ENCODE measurements around the gene FOXJ3.
"Not testable (repeated sequence)": the region's sequence is repeated elsewhere in the genome, so short reads cannot be mapped to it uniquely, and the experiment has no call there.

FOXJ3 gene

GRCh38 chr1:42251042-42251441, 84.0 kb downstream of the FOXJ3 start:
- no peak for DNase-seq (ENCODE audit: low spot score)

DNA sequence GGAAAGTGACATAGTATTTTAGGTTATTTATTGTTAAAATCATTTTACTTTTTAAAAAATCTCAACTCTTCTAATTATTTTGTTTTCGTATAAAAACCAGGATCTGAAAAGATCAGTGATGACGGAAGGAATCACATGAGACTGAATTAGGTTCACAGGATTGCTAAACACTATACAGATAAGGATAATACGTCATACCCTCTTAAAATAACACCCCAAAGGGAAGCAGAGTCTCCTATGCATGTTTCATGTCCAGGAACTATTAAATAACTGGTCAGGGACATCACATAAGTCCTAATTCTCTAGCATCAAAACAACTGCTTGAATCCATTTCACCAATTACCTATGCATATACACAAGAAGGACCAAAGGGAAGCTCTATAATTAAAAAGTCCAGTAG, 84.9 kb downstream of the FOXJ3 start:
- no peak for DNase-seq (ENCODE audit: low spot score)

DNA sequence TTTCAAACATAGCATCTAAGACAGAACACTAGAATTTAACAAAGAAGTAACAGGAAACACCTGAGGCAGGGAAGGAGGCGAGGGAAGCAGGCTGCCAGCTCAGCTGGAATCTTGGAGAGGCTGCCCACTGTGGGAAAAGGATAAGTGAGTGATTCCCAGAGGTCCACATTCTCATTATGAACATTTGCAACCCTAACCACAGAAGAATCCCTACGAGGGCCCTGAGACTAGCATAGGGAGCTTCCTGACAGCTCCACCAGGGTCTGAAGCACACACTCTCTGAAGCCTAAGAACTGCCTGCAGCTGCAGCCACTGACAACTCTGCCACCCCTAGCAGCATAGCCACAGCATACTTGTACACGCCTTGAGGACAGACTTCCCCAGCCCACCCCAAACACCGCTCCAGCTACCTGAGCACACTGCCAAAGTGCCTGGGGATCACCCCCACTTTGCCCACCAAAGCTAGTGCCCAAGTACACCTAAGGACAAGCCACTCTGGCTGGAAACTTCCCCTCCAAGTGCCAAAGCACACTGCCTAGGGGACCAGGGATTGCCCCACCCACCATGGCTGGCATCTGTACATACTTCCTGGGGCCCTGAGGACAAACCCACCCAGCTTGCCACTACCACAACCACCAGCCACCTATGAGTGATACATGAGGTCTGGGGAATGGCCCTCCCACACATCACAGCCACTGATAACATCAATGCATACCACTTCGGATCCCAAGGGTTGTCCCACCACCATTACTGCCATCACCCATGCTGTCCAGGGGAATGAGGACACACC, 93.9 kb downstream of the FOXJ3 start:
- DNase-seq (ENCODE audit: low spot score): no peak

DNA sequence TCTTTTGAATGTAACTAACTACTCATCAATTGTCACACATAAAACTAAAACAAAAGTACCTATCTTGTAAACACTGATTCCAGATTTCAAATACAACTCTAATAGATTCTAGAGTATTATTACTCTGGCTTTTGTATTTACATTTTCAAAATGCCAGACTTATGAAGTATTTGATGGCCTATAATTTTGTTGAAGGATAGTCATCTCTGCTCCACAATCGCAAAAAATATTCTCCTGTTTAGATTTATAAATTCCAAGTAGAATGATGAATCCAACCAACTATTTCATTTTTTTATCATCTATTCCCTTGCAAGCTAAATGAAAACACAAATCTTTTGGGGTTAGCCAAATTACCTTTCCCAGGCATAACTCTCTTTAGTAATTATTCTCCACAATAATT, 95.5 kb downstream of the FOXJ3 start:
- DNase-seq (ENCODE audit: low spot score): no peak

DNA sequence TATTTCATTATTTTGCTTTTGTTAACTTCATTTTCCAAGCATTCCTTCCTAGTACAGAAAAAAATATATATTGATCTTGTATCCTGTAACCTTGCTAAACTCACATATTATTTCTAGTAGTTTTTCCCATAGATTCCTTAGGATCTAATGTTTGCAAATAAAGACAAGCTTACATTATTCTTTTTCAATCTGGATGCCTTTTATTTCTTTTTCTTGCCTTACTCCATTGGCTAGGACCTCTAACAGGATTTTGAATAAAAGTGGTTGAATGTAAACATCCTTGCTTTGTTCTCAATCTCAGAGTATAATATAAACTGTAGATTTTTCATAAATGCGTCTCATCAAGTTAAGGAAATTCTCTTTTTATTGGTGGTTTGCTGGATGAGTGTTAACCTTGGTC, 96.0 kb downstream of the FOXJ3 start:
- DNase-seq (ENCODE audit: low spot score): no peak

DNA sequence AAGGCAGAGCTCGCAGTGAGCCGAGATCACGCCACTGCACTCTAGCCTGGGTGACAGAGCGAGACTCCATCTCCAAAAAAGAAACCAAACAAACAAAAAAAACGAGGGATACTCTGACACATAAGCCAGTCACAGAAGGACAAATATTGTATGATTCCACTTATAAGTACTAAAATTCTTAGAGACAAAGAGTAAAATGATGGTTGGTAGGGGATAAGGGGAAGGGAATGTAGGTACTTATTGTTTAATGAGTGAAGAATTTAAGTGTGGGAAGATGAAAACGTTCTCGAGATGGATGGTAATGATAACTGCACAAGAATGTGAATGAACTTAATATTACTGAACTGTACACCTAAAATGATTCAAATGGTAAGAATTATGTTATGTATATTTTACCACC, 103.8 kb downstream of the FOXJ3 start:
- no peak for DNase-seq (ENCODE audit: low spot score)

DNA sequence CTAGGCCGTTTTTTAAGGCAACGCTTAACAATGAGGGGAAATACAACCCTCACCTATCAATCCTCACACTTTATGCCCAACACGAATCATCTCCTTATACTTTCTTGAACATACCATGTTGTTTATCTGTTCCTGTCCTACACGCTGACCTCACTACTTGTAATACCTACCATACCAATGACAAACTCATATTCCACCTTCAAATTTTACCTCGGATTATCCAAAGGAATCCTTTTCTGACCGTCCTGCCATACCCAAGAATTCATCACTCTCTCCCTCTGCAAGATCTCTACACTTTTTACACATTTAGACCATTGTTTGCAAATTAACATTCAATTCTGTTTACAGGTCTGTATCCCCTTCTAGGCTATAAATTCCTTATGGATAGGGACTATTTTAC, 106.1 kb downstream of the FOXJ3 start:
- no peak for DNase-seq (ENCODE audit: low spot score)

DNA sequence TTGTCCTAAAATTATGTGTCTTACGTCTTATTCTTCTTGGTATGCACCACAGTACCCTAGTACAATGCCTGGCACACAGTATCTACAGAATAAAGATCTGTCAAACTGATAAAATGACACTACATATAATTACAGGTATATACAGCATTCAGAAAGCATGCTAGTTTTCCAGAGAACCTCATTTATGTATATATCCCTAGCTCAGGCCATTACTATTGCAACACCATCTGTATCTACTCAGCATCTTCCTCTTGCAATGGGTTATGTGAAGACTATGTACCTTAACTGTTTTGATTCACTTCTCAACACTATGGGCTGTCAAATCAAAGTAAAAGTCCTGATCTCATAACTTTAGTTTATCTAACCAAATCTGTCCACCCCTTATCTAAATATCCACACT, 112.0 kb downstream of the FOXJ3 start:
- no peak for DNase-seq (ENCODE audit: low spot score)

DNA sequence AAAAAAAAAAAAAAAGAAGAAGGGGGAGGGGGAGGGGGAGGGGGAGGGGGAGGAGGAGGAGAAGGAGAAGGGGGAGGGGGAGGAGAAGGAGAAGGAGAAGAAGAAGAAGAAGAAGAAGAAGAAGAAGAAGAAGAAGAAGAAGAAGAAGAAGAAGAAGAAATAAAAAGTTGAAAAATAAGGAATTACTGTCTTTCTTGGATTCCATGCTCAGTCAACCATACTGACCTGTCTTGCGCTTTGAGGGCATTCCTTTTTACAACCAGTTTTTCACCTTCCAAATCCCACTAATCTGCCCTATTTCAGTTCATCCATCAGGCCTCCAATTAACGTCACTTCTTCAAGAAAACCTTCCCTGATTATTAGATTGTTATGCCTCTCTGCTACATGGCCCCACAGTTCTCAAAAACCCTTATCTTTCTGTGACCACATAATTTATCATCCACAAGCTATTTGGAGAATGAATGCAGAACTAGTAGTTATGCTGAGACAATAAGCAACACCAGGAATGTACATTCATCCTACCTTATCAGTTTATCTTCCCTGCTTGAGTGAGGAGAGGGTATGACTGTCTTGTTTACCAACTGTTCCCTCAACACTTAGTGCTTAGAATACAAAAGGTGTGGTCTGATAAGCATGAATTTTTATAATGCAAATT, 113.0 kb downstream of the FOXJ3 start:
- no peak for DNase-seq (ENCODE audit: low spot score)

GRCh38 chr1:42221456-42221855, 113.6 kb downstream of the FOXJ3 start:
- DNase-seq (ENCODE audit: low spot score): no peak

DNA sequence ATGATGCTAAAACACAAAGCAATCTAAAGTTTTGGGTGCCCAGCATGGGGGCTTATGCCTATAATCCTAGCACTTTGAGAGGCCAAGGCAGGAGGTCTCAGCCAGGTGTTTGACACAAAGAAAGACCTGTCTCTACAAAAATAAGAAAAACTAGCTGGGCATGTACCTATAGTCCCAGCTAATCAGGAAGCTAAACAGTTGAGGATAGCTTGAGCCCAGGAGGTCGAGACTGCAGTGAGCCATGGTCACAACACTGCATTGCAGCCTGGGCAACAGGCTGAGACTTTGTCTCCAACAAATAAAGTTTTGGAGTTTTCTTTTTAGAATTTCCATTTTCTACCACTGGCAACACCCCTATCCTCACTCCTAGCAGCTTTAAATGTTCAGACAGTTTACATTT, 115.4 kb downstream of the FOXJ3 start:
- no peak for DNase-seq (ENCODE audit: low spot score)

DNA sequence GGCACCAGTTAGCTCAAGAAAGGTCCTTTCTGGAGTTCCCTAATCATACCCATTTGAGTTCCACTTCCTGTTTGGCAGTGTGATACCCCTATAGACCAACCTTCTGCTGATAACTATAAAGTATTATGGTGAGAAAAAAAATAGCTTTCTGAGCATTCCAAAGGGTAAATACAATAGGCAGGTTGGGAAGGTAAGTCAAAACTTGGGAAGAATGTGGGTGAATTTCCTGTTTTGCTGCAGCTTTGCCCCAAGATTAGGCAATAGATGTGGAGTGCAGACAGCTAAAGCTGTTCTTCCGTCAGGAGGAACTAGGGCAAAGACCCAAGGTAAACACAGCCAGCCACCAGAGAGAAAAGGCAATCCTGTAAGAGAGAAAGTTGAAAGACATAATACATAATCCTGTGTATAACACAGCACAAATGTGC, 120.6 kb downstream of the FOXJ3 start:
- no peak for DNase-seq (ENCODE audit: low spot score)

- DNase-seq (ENCODE audit: low spot score): no peak
These were observed 123.8 kb downstream of the FOXJ3 start for GRCh38 chr1:42211224-42211623.

DNA sequence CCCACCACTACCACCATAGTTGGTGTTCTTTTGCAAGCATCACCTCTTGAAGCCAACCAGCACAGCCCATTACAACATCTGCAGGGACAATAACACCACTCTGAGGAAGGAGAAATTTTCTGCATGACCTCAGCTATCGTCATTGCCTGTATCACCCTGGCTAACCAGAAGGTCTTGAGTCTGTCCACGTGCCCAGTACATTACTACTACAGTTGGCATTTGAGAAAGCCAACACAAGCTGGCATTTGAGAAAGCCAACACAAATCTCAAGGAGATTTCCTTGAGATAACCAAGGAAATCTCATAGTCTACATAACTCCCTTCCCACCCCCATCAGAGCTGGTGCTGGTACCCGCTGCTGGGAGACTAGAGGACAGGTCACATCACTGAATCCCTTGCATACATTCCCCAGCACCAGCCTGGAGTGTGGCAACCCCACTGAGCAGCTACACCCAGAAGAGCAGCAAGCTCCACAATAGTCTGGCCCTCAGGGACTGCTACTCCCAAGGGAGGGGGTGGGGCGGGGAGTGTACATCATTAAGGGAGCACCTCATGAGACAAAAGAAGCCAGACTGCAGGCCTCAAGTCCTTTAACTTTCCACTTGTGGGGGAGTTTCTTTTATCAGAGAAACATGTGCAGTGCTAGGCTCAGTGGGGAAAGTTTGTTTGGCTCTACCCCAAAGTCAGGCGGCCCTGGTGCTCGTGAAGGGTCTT, 124.5 kb downstream of the FOXJ3 start:
- no peak for DNase-seq (ENCODE audit: low spot score)

GRCh38 chr1:42209526-42210251, 125.3 kb downstream of the FOXJ3 start:
- no peak for DNase-seq (ENCODE audit: low spot score)

- DNase-seq (ENCODE audit: low spot score): not testable (repeated sequence)
These were observed 128.1 kb downstream of the FOXJ3 start for GRCh38 chr1:42206930-42207329.

- no peak for DNase-seq (ENCODE audit: low spot score)
These were observed 128.9 kb downstream of the FOXJ3 start for GRCh38 chr1:42206164-42206563.

- DNase-seq (ENCODE audit: low spot score): no peak
These were observed 133.0 kb downstream of the FOXJ3 start for GRCh38 chr1:42201986-42202385.

- DNase-seq (ENCODE audit: low spot score): no peak
These were observed 136.8 kb downstream of the FOXJ3 start for GRCh38 chr1:42198251-42198650.

DNA sequence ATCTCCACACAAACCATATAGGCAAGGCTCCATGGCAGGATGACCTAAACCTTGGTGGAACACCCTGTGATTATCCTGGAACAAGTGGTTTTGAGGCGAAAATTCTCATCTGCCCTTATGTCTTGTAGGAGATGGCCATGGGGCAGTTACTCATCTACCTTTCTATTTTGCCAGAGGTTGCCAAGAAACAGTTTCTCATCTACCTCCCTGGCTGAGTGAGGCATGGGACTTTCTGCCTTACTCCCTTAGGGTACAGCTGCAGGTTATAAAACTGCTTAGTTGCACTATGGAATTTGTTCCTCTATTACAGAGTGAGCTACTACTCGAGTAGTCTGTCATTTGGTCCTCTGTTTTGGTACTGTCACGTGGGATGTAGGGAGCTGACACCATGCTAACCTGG, 139.2 kb downstream of the FOXJ3 start:
- no peak for DNase-seq (ENCODE audit: low spot score)

DNA sequence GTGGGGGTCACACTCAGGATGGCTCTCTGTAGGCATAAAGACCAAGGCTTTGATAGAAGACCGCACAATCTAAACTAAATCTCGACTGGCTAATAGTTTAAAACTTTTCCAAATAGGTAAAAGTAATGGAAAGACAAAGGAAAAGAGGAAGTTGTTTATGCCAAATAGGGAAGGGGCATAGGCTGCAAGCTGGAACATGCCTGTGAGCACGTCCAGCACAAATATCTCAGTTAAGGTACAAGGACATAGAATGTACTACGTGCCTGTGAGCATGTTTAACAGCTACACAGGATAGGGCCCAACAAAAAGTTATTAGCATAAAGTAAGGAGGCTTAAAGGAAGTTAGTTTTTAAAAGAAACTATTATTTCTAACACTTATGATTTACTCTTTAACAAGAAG, 142.9 kb downstream of the FOXJ3 start:
- DNase-seq (ENCODE audit: low spot score): no peak

DNA sequence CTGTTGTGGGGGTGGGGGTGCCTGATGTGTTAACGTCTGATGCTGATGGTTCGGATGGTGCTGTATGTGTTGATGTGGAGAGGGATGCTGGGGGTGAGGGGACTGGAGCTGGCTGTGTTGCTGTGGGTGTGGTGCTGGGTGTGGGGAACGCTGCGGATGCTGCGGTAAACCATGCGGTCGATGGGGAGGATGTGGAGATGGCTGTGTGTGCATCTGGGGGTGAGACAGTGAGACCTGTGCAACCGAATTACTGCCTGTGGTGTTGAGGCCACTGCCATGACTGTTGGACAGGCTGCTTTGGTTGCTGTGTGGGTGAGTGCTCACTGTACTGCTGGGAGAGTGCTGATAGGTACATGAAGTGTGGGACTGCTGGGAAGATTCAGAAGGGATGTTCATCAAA, 143.7 kb downstream of the FOXJ3 start:
- DNase-seq (ENCODE audit: low spot score): no peak

Data from NAMALWA (cell line).